Tibial nerve (tissue), 4 donors: Measurements from ENCODE around the gene MSL2.

Source experiments
- EP300 ChIP-seq, 2 donors: sonication (generic); formaldehyde crosslinking; IDR thresholded peaks; one replicate each; pipeline ENCODE4 v1.6.1; 2017; ENCODE audit warnings: antibody characterized with exemption in 2 of 2, mild to moderate bottlenecking in 1 of 2
- POLR2A ChIP-seq, 2 donors: fragments of 450-650 bp; IDR thresholded peaks; one replicate each; pipeline ENCODE4 v1.6.1; 2017; ENCODE audit warnings: antibody characterized with exemption in 2 of 2, mild to moderate bottlenecking in 2 of 2, moderate library complexity in 2 of 2
- TF ChIP-seq, protein P1 (sequence below), 5 experiments: fragments of 200-600 bp in 3 of 5; fragments of 450-650 bp in 2 of 5; sonication (generic) in 3 of 5; IDR thresholded peaks; one replicate each; pipeline ENCODE4 v1.5.1; 2016 to 2019; ENCODE audit warnings: antibody characterized with exemption in 5 of 5, mild to moderate bottlenecking in 3 of 5, moderate library complexity in 2 of 5

GRCh38 chr3:136211547-136211946 lies 15.4 kb upstream of the MSL2 start:
- TF ChIP-seq POLR2A (IDR thresholded peaks at IDR 0.05) (no peak), EP300 (IDR thresholded peaks at IDR 0.05) (no peak)
- TF ChIP-seq, protein P1, sequence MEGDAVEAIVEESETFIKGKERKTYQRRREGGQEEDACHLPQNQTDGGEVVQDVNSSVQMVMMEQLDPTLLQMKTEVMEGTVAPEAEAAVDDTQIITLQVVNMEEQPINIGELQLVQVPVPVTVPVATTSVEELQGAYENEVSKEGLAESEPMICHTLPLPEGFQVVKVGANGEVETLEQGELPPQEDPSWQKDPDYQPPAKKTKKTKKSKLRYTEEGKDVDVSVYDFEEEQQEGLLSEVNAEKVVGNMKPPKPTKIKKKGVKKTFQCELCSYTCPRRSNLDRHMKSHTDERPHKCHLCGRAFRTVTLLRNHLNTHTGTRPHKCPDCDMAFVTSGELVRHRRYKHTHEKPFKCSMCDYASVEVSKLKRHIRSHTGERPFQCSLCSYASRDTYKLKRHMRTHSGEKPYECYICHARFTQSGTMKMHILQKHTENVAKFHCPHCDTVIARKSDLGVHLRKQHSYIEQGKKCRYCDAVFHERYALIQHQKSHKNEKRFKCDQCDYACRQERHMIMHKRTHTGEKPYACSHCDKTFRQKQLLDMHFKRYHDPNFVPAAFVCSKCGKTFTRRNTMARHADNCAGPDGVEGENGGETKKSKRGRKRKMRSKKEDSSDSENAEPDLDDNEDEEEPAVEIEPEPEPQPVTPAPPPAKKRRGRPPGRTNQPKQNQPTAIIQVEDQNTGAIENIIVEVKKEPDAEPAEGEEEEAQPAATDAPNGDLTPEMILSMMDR (IDR thresholded peaks at IDR 0.05), result no peak
